Right kidney (tissue), 9 donors: ENCODE results near the gene NAPEPLD.
"Not testable (repeated sequence)": the region's sequence is repeated elsewhere in the genome, so short reads cannot be mapped to it uniquely, and the experiment has no call there.

ENCODE experiments used
- DNase-seq: peaks from one replicate; pipeline ENCODE4 v3.0.0-alpha.2; 2016
- long read RNA-seq, 8 donors: transcript quantifications; one replicate each; lab custom pipeline, GENCODE V29; 2026

NAPEPLD gene
- long read RNA-seq, donor 1, full-length matches to known transcripts: 8 of 8 reads
- long read RNA-seq, donor 1, partial matches to known transcripts: 0 of 8 reads
- long read RNA-seq, donor 1, other reads (novel, unspliced or antisense): 0 of 8 reads
- long read RNA-seq, donor 2, partial matches to known transcripts: 0 of 1 reads
- long read RNA-seq, donor 2, other reads (novel, unspliced or antisense): 0 of 1 reads
- long read RNA-seq, donor 3, partial matches to known transcripts: 0 of 2 reads
- long read RNA-seq, donor 3, other reads (novel, unspliced or antisense): 0 of 2 reads
- long read RNA-seq, donor 4, full-length matches to known transcripts: 5 of 5 reads
- long read RNA-seq, donor 4, partial matches to known transcripts: 0 of 5 reads
- long read RNA-seq, donor 4, other reads (novel, unspliced or antisense): 0 of 5 reads
- long read RNA-seq, donor 5, partial matches to known transcripts: 0 of 6 reads
- long read RNA-seq, donor 5, other reads (novel, unspliced or antisense): 0 of 6 reads
- long read RNA-seq, donor 6, transcript NAPEPLD-209 (5 exons, 2,380 nt): major isoform, 6 of 7 reads
- long read RNA-seq, donor 6, partial matches to known transcripts: 0 of 7 reads
- long read RNA-seq, donor 6, other reads (novel, unspliced or antisense): 0 of 7 reads
- long read RNA-seq, donor 7, partial matches to known transcripts: 0 of 6 reads
- long read RNA-seq, donor 7, other reads (novel, unspliced or antisense): 0 of 6 reads
- long read RNA-seq, donor 8, partial matches to known transcripts: 0 of 5 reads
- long read RNA-seq, donor 8, other reads (novel, unspliced or antisense): 0 of 5 reads

GRCh38 chr7:103148994-103149807, at the start of gene NAPEPLD:
NAPEPLD (minus strand) TSS chr7:103149099; CDS start chr7:103128776, 20,323 bp downstream.
- DNase-seq: peak; percentile 100

GRCh38 chr7:103198079-103198478, 49.2 kb upstream of the NAPEPLD start:
- DNase-seq: not testable (repeated sequence)

DNA sequence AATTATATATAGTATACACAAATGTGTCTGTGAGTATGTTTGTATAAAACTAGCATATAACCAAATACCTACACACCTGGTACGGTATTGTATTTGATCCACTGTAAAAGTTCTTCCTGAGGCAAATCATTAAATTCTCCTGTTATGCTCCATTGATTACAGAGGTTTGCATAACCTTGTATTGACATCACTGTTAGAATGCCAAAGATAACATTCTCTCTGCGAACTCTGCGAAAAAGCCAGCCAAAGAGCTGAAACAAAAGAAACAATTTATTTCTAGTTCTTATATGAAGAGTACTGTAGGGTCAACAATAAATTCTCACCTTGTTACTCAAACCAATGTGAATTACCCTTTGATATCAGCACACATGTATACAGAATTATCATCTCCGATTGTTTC, 46.5 kb upstream of the NAPEPLD start:
- DNase-seq: not testable (repeated sequence)

DNA sequence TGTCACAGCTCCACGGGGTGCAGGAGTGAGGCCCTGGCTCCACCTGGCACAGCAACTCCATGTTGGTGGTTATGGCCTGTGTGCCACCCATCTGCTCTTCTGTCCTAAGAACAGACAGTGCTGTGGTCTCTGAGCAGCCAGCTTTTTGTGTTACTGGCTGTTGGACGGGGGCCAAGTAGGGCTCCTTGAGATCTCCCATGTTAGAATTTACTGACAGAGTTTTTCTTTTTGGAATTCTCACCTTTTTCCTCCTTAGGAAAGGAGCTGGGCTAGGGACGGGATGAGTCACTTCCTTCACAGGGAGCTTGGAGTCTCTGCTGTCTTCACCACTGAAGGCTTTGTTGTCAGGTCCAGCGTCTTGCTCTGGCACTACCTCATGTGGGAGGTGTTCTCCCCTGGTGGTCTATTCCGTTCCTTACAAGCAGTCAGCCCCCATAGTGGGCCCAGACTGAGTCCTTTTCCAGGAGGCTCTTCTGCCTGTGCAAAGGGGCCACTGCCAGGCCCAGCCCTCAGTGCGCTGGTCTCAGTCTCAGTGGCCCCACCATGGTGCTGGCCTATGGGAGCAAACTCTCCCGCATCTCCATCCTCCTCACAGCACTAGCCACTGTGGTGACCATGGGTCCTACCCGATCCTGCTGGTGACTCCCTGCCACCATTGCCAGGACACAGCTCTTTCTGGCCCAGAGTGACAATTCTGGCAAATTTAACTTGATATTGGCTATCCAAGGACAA, 23.7 kb upstream of the NAPEPLD start:
- DNase-seq: not testable (repeated sequence)

DNA sequence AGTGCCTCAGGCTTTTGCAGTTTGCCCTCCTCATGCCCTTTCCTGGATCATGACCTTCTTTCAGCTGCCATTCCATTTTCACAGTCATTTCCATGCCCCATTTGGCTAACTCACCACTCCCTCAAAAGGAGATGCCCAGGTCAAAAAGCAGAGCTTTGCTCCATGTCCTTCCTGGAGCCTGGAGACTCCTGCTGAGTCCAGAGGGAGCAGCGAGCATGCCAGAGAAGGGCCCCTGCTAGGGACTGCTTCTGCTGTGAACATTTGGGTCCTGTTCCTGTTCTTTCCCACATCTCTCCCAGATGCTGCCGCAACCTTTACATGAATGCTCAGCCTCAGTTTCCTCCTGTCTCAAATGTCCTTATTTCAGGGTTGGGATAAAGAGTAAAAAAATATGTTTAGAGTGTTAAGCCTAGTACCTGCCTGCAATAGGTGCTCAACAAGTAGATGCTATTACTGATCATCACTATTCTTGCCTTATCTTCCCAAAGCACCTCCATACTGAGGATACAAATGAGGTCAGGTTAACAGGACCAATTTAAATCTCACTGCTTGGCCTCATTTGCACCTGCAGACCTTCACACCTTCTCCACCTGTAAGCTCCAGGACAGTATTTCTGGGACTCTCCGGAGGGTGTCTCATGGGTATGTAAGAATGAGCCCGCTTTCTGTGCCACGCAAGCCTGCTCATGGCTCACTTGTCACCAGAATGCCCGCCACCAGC, 23.0 kb upstream of the NAPEPLD start:
- DNase-seq: not testable (repeated sequence)

GRCh38 chr7:103166921-103167544, 18.1 kb upstream of the NAPEPLD start:
- DNase-seq: not testable (repeated sequence)

- not testable (repeated sequence) for DNase-seq
Observed at GRCh38 chr7:103163087-103163825, 14.4 kb upstream of the NAPEPLD start.

GRCh38 chr7:103162641-103163040, 13.7 kb upstream of the NAPEPLD start:
- DNase-seq: not testable (repeated sequence)

DNA sequence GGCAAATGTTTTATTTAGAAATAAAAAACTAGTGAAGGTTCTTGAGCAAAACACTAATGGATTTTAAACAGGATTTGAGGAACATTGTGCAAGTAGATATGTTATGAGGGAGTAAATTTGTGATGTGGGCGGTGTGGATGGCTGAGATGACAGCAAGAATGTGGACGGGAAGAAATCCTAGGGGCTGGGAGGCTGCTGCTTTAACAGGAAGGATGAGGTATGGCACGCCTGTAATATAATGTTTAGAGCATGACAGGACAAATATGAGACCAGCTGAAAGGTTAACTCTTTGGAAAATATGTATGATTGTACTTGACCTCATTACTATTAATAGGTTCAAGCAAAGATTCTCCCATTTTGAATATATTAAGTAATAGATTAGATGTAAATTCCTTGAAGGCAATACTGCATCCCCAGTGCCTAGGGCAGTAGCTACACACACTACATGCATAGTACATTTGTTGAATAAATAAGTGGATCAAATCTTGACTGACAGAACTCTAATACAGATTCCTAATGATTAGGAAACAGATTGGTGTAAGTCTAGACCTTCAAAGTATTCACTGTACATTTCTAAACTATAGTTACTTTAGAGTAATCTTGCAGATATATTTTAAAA, 13.2 kb upstream of the NAPEPLD start:
- DNase-seq: not testable (repeated sequence)

DNA sequence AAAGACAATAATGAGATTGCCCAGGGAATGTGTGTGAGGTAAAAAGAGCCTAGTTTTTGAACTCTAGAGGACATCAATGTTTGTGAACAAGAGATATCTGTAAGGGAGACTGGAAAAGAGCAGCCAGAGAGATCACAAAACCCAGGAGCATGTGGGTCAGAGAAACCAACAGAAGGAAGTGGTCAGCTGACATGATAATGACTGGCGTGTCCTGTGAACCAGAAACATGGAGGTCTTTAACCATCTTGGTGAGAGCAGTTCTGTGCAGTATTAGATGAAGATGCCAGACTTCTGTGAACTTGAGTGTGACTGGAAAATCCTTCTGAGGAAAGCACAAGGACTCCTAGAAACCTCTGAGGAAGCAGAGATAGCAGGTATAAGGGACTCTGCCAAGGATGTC, 10.2 kb upstream of the NAPEPLD start:
- not testable (repeated sequence) for DNase-seq

DNA sequence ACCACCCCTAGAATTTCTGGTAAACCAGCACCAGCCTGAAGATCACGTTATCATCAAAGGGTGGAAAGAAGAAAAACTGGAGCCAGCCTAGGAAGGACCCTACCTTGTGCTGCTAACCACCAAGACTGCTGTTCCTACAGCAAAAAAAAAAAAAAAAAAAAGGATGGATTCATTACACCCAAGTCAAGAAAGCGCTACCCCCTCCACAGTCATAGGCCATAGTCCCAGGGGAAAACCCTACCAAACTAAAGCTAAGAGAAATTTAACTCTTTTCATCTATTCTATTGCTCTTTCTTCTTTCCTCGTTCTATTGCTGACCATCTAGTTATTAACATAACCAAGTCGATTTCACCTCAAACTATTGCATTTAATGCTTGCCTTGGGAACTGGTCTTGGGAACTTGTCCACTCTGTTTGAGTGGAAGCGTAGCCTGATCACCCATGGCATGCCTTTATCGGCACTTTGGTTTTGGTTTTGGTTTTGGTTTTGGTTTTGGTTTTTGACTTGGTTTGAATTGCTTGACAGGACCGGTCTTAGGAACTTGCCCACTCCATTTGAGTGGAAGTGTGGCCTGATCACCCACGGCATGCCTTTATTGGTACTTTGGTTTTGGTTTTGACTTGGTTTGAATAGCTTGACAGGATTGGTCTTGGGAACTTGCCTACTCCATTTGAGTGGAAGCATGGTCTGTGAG, 6.6 kb upstream of the NAPEPLD start:
- DNase-seq: not testable (repeated sequence)

GRCh38 chr7:103154042-103154441, 5.1 kb upstream of the NAPEPLD start:
- no peak for DNase-seq

DNA sequence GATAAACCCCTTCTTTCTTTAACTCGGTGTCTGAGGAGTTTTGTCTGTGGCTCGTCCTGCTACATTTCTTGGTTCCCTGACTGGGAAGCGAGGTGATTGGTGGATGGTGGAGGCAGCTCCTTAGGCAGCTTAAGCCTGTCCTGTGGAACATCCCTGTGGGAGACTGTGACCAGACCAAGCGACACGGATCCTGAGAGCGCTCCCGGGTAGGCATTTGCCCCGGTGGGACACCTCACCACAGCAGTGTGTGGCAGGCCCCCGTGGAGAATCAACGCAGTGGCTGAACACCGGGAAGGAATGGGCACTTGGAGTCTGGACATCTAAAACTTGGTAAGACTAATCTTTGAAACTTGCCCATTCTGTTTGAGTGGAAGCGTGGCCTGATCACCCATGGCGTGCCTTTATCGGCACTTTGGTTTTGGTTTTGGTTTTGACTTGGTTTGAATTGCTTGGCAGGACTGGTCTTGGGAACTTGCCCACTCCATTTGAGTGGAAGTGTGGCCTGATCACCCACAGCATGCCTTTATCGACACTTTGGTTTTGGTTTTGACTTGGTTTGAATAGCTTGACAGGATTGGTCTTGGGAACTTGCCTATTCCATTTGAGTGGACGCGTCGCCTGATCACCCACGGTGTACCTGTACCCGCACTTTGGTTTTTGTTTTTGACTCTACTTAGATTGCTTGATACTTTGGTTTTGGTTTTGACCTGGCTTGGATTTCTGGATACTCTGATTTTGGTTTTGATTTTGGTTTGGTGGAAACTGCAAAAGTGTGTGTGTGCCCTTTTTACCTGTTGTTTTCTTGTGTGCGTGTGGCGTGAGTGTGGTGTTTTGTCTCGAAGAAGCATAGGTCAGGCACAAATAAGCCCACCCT, 4.1 kb upstream of the NAPEPLD start:
- DNase-seq: not testable (repeated sequence)

- not testable (repeated sequence) for DNase-seq
Observed at GRCh38 chr7:103151993-103152676, 3.2 kb upstream of the NAPEPLD start.

- no peak for DNase-seq
Observed at GRCh38 chr7:103150192-103150591, 1.3 kb upstream of the NAPEPLD start.

DNA sequence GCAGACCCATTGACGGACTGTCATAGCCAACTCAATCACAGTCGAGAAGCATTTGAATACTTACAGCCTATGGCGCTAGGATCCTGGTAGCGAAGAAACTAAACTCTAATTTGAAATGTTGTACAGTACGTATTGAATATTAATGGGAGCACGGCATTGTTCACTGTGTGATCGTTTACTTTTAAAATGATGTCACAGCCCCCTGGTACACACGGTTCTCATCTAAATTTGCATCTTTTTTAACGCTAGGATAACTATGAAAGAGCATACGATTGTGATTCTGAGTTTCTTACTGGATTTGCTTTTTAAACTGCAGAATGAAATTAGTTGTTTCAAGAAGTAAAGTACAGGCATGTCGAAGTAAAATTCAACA, 895 bp upstream of the NAPEPLD start:
- no peak for DNase-seq
